Fibroblast of peridontal ligament (primary cell): ENCODE measurements around the gene SETBP1.

ENCODE experiments used
- DNase-seq: peaks from one replicate; pipeline ENCODE4 v3.0.0-alpha.2; 2010; ENCODE audit errors: extremely low read depth

Gene SETBP1

DNA sequence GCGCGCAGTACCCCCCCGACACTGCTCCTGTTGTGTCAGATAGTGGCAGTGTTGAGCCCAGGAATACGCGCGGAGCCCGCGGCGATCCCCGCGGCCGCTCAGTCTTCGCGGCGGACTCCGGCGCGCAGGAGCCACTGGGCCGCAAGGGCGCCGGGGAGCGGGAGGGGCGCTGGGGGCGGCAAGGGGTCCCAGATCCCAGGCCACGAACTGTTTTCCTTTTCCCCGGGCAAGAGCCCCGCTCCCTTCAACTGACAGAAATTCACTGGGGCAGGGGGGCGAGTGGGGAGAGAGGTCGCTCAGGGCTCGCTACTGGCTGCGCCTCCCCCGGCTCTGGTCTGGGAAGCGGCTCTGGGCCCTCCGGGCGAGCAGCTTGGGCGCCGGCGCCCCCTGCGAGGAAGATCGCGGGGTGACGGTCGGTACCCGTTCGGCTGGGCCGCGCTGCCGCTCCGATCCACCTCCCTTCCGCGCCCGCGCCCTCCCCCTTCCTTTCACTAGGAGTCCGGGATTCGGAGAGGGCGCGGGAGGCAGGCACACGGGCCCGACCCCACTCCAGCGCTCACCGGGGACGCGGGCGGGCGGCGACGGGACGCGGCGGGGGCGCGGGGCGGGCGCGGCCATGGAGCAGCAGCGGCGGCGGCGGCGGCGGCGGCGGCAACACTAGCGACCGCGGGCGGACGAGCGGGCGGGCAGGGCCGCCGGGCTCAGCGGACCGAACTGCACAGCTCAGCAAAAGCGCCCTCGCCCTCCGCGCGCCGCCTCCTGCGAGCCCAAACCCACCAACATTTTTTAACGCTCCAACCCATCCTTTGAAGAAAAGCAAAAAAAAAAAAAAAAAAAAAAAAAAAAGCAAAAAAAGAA, 1.4 kb upstream of the SETBP1 start:
- peak; percentile 84 for DNase-seq

DNA sequence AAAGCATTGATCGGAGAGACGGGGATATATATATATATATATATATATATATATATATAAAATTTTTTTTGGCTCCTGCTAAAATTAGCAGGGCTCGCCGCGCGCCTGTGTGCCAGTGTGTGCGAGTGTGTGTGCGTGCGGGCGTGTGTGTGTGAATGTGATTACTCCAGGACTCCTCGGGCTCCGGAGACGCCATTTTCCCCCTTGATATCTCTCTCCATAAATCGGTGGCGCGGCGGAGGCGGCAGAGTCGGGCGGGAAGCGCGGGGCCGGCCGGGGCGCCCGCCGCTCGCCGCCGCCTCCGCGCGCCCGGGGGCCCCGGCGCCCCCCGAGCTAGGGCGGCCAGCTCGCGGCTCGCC, 795 bp upstream of the SETBP1 start:
- peak; percentile 63 for DNase-seq

DNA sequence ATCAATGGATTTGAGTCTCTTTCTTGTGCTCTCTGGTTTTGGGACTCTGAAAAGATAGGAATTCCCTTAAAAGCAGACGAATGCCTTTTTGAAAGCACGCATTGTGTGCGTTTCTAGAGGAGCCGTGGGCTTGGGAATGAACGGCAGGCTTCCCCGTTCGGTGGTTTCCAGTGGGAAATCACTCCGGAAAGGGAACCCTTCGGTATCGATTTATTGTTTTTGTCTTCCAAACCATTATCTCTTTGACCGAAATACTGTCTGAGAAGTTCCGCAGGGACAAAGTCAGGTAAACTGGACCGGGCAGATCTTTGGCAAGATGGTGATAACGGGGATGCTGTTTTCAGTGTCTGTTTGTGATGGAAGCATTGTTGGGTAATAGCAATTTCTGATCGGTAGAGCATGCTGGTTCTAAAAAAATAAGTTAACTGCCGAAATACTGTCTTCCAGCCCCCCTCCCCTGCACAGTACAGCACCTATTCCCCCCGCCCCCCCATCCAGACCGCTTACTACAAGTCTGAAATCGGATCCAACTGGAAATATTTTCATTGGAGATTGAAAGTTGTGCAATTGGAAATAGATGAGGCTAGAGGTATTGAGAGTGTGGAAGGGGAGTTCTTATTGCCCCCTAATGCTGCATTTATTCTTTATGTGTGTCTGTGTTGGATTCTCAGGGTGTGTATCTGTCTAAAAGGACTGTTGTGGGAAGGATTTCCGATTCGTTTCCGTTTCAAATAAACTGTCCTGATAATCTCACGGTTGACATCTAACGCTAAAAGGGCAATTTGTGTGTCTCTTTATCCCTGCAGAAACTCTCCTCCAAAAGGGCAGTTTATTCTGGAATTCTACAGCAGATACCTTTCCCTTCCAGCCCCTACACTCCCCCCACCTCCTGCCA, 635 bp downstream of the SETBP1 start:
- peak; percentile 34 for DNase-seq

DNA sequence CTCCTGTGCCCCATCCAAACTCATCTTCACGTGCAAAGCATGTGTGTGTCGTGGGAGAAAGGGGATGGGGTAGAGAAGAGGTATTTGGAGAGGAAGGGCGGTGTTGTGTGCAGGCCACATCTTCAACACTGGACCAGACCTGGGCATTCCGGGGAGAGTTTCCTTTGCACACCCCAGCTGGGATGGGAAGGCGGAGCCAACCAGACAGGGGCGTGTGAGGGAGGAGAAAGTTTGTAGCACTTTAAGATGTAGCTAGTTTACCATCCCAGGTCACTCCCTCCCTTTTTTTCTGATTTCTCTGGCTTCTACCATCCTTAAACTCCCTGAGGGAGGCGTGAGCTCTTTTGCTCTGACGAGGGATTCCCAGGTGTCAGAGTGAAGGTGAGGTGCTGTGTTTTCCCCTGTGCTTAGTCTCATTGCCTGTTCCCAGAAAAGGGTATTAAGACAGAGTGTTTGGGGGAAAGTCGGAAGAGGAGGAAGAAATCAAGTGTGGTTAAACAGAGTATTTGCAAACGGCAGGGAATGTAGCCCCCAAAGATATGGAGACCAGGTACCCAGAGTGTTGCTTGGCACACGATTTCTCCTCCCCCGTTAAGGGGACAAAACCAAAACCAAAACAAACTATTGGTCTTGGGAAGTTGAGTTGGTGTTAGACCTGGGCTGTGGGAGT, 1.6 kb downstream of the SETBP1 start:
- DNase-seq = peak; percentile 22

DNA sequence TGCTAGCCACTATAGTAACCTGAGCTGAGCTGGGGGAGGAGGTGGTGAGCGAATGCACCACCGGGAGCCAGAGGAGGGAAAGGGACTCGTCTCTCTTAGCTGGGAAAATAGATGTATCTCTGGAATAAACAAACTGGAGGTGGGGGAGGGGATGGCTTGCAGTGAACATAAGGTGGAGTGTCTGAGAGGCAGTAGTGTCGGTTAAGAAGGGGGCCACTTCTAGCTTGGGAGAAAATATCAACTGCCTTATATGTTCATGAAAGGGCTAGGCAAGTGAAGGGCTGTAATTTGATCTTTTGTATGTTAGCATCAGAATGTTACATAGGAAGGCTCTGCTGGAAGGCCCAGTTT, 2.2 kb downstream of the SETBP1 start:
- peak; percentile 27 for DNase-seq

DNA sequence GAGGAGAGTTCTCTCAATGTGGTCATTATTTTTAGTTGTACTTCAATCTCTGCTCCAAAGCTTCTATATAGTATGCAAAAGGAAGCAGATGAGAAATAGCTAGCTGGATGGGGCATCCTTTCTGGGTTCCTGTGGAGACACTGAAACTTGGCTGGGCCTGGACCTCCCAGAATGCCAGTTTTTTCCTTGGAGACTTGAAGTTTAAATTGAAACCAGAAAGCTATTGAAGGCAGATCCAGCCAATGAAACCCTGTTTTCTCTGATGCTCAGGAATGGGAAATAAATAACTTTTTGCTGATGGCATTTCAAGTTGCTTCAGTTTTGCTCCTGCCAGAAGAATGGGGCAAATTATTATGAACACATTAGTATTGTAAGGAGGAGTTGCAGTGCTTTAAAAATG, 2.9 kb downstream of the SETBP1 start:
- peak; percentile 90 for DNase-seq

DNA sequence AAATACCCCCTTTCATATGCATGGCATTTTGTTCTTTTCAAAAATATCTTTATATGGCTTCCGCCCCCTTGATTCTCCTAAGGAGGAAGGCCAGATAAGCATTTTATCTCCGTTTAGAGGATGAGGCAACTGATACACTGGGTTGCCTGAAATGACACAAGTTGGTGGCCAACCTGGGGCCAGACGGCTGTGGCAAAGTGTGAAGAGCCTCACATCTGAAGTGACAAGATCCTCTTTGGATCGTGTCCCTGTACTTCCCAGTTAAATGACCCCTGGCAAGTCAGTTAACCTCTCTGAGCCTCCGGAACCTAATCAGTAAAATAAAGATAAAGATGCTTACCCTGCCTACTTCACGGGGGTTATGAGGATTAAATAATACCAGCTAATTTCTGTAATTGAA, 4.6 kb downstream of the SETBP1 start:
- no peak for DNase-seq

DNA sequence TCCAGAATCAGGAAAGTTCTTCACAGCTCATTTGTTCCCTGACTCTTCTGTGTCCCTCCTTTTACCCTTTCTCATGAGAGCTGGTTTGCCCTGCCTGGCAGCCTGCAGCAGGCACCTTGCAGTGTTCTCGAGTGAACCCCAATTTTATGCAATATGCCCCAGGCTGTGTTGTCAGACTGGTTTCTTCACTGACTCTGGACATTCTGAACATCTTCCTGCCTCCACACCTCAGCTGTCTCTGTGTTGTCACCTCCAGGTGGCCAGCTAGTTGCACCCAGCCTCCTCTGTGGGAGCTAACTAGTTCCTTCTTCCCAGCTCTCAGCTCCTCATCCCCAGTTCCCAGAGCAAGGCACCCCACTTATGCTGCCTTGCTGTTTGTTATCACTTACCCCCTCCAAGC, 5.5 kb downstream of the SETBP1 start:
- no peak for DNase-seq

- DNase-seq = peak; percentile 80
Observed at GRCh38 chr18:44687421-44687820, 6.7 kb downstream of the SETBP1 start.

DNA sequence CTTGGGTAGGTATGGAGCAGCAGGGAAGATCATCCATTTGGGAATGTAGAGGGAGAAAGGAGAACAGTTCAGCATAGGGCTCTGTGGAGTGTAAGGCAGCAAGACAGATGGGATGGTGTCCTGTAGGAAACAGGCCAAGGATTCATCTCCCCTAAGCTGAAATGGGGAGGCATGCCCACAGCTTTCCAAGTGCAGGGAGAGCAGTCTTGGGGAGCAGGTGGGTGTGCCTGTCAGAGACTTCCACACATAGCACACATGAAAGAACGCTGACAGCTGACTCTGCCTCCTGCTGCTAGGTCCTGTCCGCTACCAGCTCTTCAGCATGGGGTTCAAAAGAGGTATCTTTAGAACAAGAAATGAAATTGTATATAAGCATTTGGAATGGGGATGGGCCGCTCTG, 9.0 kb downstream of the SETBP1 start:
- no peak for DNase-seq

DNA sequence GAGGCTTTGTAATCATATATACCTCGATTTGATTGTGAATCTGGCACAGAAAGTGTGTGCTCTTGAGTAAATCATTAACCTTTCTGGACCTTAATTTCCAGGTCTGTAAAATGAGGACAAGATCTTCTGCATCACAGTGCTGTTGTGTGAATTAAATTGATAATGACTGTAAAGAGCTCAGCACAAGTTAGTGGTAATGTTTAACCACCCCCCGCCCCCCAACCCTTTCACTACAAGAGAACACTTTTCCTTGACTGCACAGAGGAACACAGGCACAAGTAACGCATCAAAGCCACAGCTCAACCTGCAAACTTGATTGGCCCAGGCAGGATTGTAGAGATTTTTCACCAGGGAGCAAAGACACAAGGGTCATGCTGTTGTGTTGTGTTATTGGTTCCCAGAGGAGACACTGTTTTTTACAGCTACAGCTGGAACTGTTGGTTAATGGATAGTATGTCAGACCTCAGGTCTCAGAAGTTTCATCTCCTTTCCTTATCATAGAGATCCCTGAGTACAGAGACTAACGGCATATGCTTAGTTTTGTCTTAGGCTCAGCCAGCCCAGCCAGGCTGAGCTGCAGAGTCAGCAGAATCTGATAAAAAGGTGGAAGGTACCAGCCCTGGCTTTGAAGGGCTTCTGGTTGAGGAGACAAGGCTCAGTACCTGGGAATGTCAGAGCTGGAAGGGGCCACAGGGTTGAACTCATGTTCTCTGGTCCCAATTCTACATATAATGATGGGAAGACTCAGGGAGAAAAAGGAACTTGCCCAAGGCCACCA, 10.6 kb downstream of the SETBP1 start:
- DNase-seq = no peak

GRCh38 chr18:44693030-44693784, 12.5 kb downstream of the SETBP1 start:
- DNase-seq = peak; percentile 41

- no peak for DNase-seq
Observed at GRCh38 chr18:44695503-44695902, 14.8 kb downstream of the SETBP1 start.

DNA sequence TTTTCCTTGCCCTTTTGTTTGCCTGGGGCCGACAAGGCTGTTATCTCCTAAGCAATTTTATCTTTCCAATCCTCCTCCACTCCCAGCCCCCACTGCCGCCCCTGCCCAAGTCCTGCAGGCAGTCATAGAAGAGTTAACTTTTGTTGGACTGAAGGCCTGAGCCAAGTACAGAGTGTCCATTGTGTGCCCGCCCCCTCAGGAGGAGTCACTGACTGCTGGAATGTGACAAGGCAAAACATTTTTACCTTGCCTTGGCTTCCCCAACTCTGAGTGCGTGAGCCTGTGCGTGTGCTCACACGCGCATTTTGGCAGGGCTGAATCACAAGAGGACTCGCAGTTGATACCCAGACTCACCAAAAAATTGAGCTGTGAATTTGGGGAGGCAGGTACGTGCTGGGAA, 16.2 kb downstream of the SETBP1 start:
- DNase-seq = no peak

GRCh38 chr18:44697315-44697714, 16.6 kb downstream of the SETBP1 start:
- no peak for DNase-seq

- DNase-seq = no peak
Observed at GRCh38 chr18:44698518-44698917, 17.8 kb downstream of the SETBP1 start.

DNA sequence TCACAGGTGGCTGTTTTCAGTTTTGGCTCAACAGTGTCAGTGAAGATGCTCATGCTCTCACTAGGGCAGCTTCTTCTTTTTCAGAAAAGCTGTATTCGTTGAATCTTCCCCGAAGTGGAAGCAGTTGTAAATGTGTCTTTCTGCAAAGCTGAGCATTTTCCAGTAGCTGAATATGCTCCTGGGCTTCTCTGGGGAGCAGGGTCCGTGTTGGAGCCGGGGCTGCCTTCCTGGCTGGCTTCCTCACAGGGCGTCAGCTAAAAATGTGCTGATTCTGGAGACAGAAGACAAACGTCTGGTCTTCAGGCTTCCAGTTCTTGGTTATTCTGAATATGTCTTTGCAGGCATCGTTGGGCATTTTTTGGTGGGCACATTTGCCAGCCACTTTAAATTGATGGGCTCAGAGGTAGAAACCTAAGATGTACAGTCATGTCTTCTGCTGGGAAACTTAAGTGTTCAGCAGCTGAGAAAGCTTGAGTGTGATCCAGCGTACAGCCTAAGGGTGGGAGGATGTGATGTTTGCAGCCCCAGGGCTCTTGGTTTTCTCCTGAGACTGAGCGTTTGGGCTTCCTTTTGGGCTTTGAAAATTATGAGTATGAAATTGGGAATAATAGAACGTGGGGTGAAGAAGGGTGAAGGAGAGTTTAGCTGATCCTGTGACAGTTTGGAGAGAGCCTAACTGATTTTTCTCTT, 19.0 kb downstream of the SETBP1 start:
- DNase-seq = no peak

DNA sequence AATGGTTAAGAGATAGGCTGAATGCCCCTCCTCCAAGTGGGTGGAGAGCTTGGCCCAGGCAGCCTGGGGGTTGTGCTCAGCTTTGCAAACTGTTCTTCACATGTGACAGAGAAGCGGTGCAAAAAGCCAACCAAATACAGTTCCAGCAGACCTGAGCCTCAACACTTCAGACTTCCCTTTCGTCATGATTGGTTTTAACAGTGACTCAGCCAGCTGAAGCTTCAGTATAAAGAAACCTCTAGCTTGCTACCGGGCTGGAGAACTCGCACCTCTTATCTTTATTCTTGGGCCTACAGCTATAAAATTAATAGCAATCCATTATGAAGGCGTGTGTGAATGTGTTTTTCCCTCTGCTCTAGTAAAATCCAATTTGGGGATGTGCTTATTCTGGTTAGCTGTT, 20.0 kb downstream of the SETBP1 start:
- peak; percentile 53 for DNase-seq

DNA sequence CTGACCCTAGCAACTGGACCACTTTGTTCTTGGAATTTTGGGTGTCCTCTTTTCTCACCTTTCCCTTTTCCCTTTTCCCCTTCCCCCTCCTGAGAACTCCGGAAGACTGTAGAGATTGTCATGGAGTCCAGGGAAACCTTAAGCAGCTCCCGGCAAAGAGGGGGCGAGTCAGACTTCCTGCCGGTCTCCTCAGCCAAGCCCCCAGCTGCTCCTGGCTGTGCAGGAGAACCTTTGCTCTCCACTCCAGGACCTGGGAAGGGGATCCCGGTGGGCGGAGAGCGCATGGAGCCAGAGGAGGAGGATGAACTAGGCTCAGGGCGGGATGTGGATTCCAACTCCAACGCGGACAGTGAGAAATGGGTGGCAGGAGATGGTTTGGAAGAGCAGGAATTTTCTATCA, 20.5 kb downstream of the SETBP1 start:
- no peak for DNase-seq

DNA sequence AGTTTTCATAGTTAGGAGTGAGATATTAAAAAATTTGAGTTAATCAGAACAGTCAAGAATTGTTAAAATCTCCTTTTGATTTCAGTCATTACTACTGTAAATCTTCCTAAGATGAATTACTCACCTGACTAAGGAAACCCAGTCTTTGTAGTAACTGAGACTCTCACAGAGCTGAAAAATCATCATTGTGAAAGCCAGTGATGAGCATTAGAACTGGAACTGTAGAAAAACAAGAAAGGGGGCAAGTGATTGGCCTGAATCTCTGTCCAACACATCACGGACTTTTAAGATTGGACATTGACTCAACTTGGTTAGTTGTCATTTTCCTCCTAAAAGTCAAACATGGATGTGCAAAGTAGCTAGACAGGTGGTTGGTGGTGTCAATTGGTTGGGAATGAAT, 21.9 kb downstream of the SETBP1 start:
- DNase-seq = no peak
